Left lung (tissue), 10 donors: ENCODE results near the gene GRM7. TPM values are rescaled to one million over a fixed set of nuclear protein-coding genes. Genes with fewer than 3 reads are reported as not detected.
A peak's percentile ranks its signal among the peaks of the same experiment; 100 is the strongest.

Source experiments
- ATAC-seq: fragments of 200-7000 bp; cut with Tn5 transposase; one replicate; pipeline ENCODE4 v1.9.1; 2020; ENCODE audit warnings: moderate library complexity
- DNase-seq, 4 donors: peaks; one replicate each; pipeline ENCODE4 v3.0.0-alpha.2; 2013 to 2020
- H3K27ac ChIP-seq, 2 donors: fragments of 200-600 bp; sonication (generic) in 1 of 2; one replicate each; pipeline versions ENCODE4 v1.5.0 to v1.8.0; 2020 to 2021
- H3K27me3 ChIP-seq, 2 donors: fragments of 200-600 bp; sonication (generic) in 1 of 2; one replicate each; pipeline versions ENCODE4 v1.5.0 to v1.8.0; 2020 to 2021
- H3K36me3 ChIP-seq, 2 donors: fragments of 200-600 bp; sonication (generic) in 1 of 2; one replicate each; pipeline versions ENCODE4 v1.5.0 to v1.8.0; 2020 to 2021
- H3K4me1 ChIP-seq, 2 donors: fragments of 200-600 bp; one replicate each; pipeline ENCODE4 v1.8.0; 2021
- H3K4me3 ChIP-seq, 2 donors: fragments of 200-600 bp; sonication (generic) in 1 of 2; one replicate each; pipeline versions ENCODE4 v1.5.0 to v1.8.0; 2020 to 2021; ENCODE audit warnings: mild to moderate bottlenecking in 1 of 2
- H3K9me3 ChIP-seq, 2 donors: fragments of 200-600 bp; sonication (generic) in 1 of 2; one replicate each; pipeline versions ENCODE4 v1.5.0 to v1.8.0; 2020 to 2021
- CTCF ChIP-seq, 2 donors: fragments of 200-600 bp; sonication (generic) in 1 of 2; IDR thresholded peaks; one replicate each; pipeline versions ENCODE4 v1.5.0 to v1.8.0; 2021; ENCODE audit warnings: antibody characterized with exemption in 2 of 2
- intact Hi-C, 2 donors: fragments of 100-400 bp; cut with DNase I; formaldehyde crosslinking; loops; one replicate each; pipeline versions ENCODE4 v1.11.2 to v1.14.2; 2022
- polyA plus RNA-seq, 6 donors: library from polyadenylated mRNA; unstranded; fragments of 120-200 nt; gene quantifications; one replicate each; pipeline ENCODE4 v1.2.1, GENCODE V29; 2013; ENCODE audit not compliant: insufficient read length in 6 of 6
- total RNA-seq, 2 donors: library from RNA; stranded (reverse); fragmentation: NEBNext Ultra II Directional; extraction: Animal tissue kit (Norgen Biotek cat#: 25700); gene quantifications; one replicate each; pipeline ENCODE4 v1.2.1, GENCODE V29; 2021
- donor health status: DM: no; HTN: yes; CAD: no.
- donor health status: DM: no; HTN: no; CAD: no.

Gene GRM7
- total and polyA plus RNA-seq, 8 donors: 0.04 to 0.72 (median 0.27) TPM

GRCh38 chr3:7707187-7707586 lies 846.3 kb downstream of the GRM7 start:
- ATAC-seq (peak; percentile 87), DNase-seq (peak in 1 of 4 donors; percentile 66)
- peak overlapping the region in 1 of 2 donors; percentile 61 for H3K27ac ChIP-seq
- no peak overlapping the region for H3K4me3 ChIP-seq
- no peaks in the 10 kb centered on the region for H3K27me3 ChIP-seq
- intact Hi-C loops: no loop called here
- peaks cover 0 to 11% of the 10 kb centered on the region in 2 donors for H3K4me1 ChIP-seq
- no peaks in the 10 kb centered on the region for H3K36me3 ChIP-seq
- no peak for TF ChIP-seq CTCF (IDR thresholded peaks at IDR 0.05)
- no peaks in the 10 kb centered on the region for H3K9me3 ChIP-seq

- Histone ChIP-seq H3K27ac (no peak overlapping the region), H3K9me3 (no peaks in the 10 kb centered on the region), H3K4me1 (peaks cover 0 to 11% of the 10 kb centered on the region in 2 donors), H3K27me3 (no peaks in the 10 kb centered on the region), H3K36me3 (no peaks in the 10 kb centered on the region), H3K4me3 (no peak overlapping the region)
- ATAC-seq (no peak), DNase-seq (no peak)
- intact Hi-C loops: no loop called here
- TF ChIP-seq CTCF (IDR thresholded peaks at IDR 0.05): no peak
Observed at GRCh38 chr3:7709376-7710082, 848.6 kb downstream of the GRM7 start.

GRCh38 chr3:7710284-7710683 lies 849.4 kb downstream of the GRM7 start:
- Histone ChIP-seq H3K27ac (no peak overlapping the region), H3K9me3 (no peaks in the 10 kb centered on the region), H3K27me3 (no peaks in the 10 kb centered on the region), H3K4me3 (no peak overlapping the region), H3K4me1 (peaks cover 0 to 11% of the 10 kb centered on the region in 2 donors), H3K36me3 (no peaks in the 10 kb centered on the region)
- DNase-seq: no peak
- intact Hi-C loops: no loop called here
- no peak for ATAC-seq
- TF ChIP-seq CTCF (IDR thresholded peaks at IDR 0.05): no peak

- Histone ChIP-seq H3K27ac (no peak overlapping the region), H3K4me1 (no peaks in the 10 kb centered on the region), H3K27me3 (no peaks in the 10 kb centered on the region), H3K36me3 (no peaks in the 10 kb centered on the region), H3K9me3 (no peaks in the 10 kb centered on the region), H3K4me3 (no peak overlapping the region)
- no peak for TF ChIP-seq CTCF (IDR thresholded peaks at IDR 0.05)
- intact Hi-C loops: no loop called here
- ATAC-seq (no peak), DNase-seq (no peak)
Observed at GRCh38 chr3:7713724-7714123, 852.8 kb downstream of the GRM7 start.

- no peaks in the 10 kb centered on the region for H3K27me3 ChIP-seq
- H3K9me3 ChIP-seq: no peaks in the 10 kb centered on the region
- intact Hi-C loops: no loop called here
- peak; percentile 21 for ATAC-seq
- H3K27ac ChIP-seq: no peak overlapping the region
- no peaks in the 10 kb centered on the region for H3K36me3 ChIP-seq
- DNase-seq: no peak
- TF ChIP-seq CTCF (IDR thresholded peaks at IDR 0.05): no peak
- H3K4me3 ChIP-seq: no peak overlapping the region
- H3K4me1 ChIP-seq: no peaks in the 10 kb centered on the region
Observed at GRCh38 chr3:7720649-7721297, 859.9 kb downstream of the GRM7 start.
